OCI-LY7 (cell line): ENCODE results near the gene TRAPPC3L.

Experiments used
- CTCF ChIP-seq: fragments of 200-600 bp; sonication (generic); conservative IDR thresholded peaks from 2 replicates; pipeline ENCODE4 v1.5.1; 2014; ENCODE audit warnings: mild to moderate bottlenecking, antibody characterized with exemption, low read length, moderate library complexity, mixed read lengths
- EZH2phosphoT487 ChIP-seq: fragments of 200-600 bp; sonication (generic); IDR thresholded peaks from 2 replicates; pipeline ENCODE4 v1.6.1; 2018; ENCODE audit warnings: low read depth, borderline replicate concordance, mild to moderate bottlenecking, mixed run types, antibody characterized with exemption, low read length, moderate library complexity, mixed read lengths

- TF ChIP-seq CTCF = no peak
- no peak for TF ChIP-seq EZH2phosphoT487
Measured at GRCh38 chr6:116556065-116556464, 10.6 kb upstream of the TRAPPC3L start.
